ENCODE measurements around the gene BLM. TPM values are rescaled to one million over a fixed set of nuclear protein-coding genes. Genes with fewer than 3 reads are reported as not detected.

The BLM gene
- polyA plus RNA-seq, 1 of the 3 experiments (the other 2 are of a cell fraction): 2.7 TPM

GRCh38 chr15:90773485-90773884, 56.3 kb downstream of the BLM start:
- Histone ChIP-seq H4K20me1 (ENCODE audit: insufficient read depth) (no peaks in the 10 kb centered on the region), H3K27ac (ENCODE audit: low read depth in 2 of 2, low read length in 1 of 2) (no peak overlapping the region), H3K9ac (no peak overlapping the region), H3K9me3 (no peaks in the 10 kb centered on the region), H2AFZ (ENCODE audit: low read depth) (no peak overlapping the region), H3K36me3 (replicated peaks in 1 of 2; ENCODE audit: control insufficient read depth in 1 of 2, insufficient read depth in 2 of 2, low read length in 1 of 2) (peaks cover 0 to 11% of the 10 kb centered on the region in 2 experiments), H3F3A (replicated peaks; ENCODE audit: insufficient read depth) (peaks cover 8% of the 10 kb centered on the region), H3K4me3 (ENCODE audit: low read depth in 2 of 2, low read length in 1 of 2) (no peak overlapping the region), H3K79me2 (ENCODE audit: insufficient read depth) (no peaks in the 10 kb centered on the region), H3K4me1 (ENCODE audit: control insufficient read depth in 1 of 2, insufficient read depth in 2 of 2, low read depth in 1 of 2, low read length in 1 of 2) (0 out of 4 replicates have a peak, but pooled peaks cover 0 to 4% of the 10 kb centered on the region in 2 experiments), H3K27me3 (ENCODE audit: insufficient read depth) (no peaks in the 10 kb centered on the region), H3K4me2 (no peak overlapping the region), H3K9me2 (no peaks in the 10 kb centered on the region)
- TF ChIP-seq FOSL2 (IDR thresholded peaks at IDR 0.05; ENCODE audit: borderline replicate concordance, low read depth): no peak
- no peak for TF ChIP-seq USF1 (IDR thresholded peaks at IDR 0.05; ENCODE audit: borderline replicate concordance, low read depth)
- no peak for TF ChIP-seq CHD2 (IDR thresholded peaks at IDR 0.05; ENCODE audit: low read length, partially characterized antibody)
- TF ChIP-seq USF2 (IDR thresholded peaks at IDR 0.05; ENCODE audit: borderline replicate concordance, low read depth, low read length): no peak
- TF ChIP-seq MXI1 (IDR thresholded peaks at IDR 0.05; ENCODE audit: low read depth, low read length): no peak
- no peak for TF ChIP-seq NRF1 (IDR thresholded peaks at IDR 0.05; ENCODE audit: low read depth, low read length)
- no peak for TF ChIP-seq EZH2phosphoT487 (IDR thresholded peaks at IDR 0.05; ENCODE audit: borderline replicate concordance, low read depth)
- no peak for TF ChIP-seq RFX5 (IDR thresholded peaks at IDR 0.05; ENCODE audit: low read length)
- no peak for TF ChIP-seq CTCF (IDR thresholded peaks at IDR 0.05)
- TF ChIP-seq TAF1 (IDR thresholded peaks at IDR 0.05; ENCODE audit: borderline replicate concordance, low read depth, low read length): no peak
- TF ChIP-seq MAX (IDR thresholded peaks at IDR 0.05; ENCODE audit: low read depth): no peak
- TF ChIP-seq TCF12 (IDR thresholded peaks at IDR 0.05): no peak
- no peak for TF ChIP-seq REST (IDR thresholded peaks at IDR 0.05; ENCODE audit: low read depth, low read length)
- TF ChIP-seq SMC3 (IDR thresholded peaks at IDR 0.05; ENCODE audit: low read depth, low read length): no peak
- no peak for TF ChIP-seq ZBTB33 (IDR thresholded peaks at IDR 0.05; ENCODE audit: borderline replicate concordance, low read depth)
- no peak for TF ChIP-seq JUND (IDR thresholded peaks at IDR 0.05)
- TF ChIP-seq ELF1 (IDR thresholded peaks at IDR 0.05): no peak
- no peak for TF ChIP-seq TEAD4 (IDR thresholded peaks at IDR 0.05; ENCODE audit: borderline replicate concordance, insufficient read depth)
- no peak for TF ChIP-seq NFIC (IDR thresholded peaks at IDR 0.05; ENCODE audit: borderline replicate concordance)
- TF ChIP-seq IRF3 (IDR thresholded peaks at IDR 0.05; ENCODE audit: low read depth, low read length): no peak
- WGBS (ENCODE audit: low lambda C conversion rate): 97% methylated on average over 1 of the region's 1 CpG
- ChIA-PET POLR2A (no interaction called here), CTCF (no interaction called here)
- no peak for DNase-seq

Measured in SK-N-SH (cell line).